Kidney capillary endothelial cell (primary cell): Measurements from ENCODE around the gene TEAD1.

Source experiments
- DNase-seq: peaks from one replicate; pipeline ENCODE4 v3.0.0-alpha.2; 2018; ENCODE audit warnings: low spot score

Gene TEAD1

GRCh38 chr11:12900496-12900895, 226.3 kb downstream of the TEAD1 start:
- DNase-seq, result peak; percentile 90

DNA sequence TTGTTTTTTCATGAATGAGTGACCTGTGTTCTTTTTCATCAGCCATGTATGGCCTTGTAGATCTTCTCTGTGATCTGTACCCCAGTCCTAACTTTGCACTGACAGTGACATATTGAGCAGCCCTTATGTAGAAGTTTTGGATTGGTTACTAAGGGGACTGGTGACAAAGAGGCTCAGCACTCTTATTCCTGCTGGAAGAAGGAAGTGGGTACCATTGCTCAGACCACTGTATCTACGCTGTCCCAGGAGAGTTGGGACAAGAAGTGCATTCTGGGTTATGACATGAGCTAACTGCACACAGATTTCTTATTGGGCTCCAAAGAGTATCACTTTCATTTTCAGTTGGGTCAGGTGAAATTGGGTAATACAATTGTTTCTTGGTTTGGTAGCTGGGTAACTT, 227.1 kb downstream of the TEAD1 start:
- DNase-seq, result no peak

GRCh38 chr11:12901874-12902481, 227.8 kb downstream of the TEAD1 start:
- DNase-seq, result peak; percentile 34

- no peak for DNase-seq
Measured at GRCh38 chr11:12902791-12903486, 228.7 kb downstream of the TEAD1 start.

DNA sequence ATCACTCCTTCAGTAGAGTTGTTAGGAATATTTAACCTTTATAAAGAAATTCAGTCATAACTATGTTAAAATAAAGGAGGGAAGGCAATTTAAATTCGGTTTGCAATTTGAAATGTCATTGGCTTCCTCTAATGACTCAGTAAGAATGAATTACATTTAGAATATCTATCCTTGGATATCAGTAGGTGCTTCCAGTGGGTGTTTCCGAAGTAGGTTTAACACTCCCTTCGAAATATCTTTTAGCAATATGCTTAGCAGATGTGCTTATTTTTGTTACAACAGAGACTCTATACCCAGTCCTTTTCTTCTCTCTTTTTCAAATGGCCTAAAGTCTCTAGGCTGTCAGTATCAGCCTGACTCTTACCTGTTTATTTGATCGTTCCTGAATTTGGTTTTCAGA, 231.2 kb downstream of the TEAD1 start:
- DNase-seq, result no peak

GRCh38 chr11:12906501-12906900, 232.3 kb downstream of the TEAD1 start:
- DNase-seq, result no peak

DNA sequence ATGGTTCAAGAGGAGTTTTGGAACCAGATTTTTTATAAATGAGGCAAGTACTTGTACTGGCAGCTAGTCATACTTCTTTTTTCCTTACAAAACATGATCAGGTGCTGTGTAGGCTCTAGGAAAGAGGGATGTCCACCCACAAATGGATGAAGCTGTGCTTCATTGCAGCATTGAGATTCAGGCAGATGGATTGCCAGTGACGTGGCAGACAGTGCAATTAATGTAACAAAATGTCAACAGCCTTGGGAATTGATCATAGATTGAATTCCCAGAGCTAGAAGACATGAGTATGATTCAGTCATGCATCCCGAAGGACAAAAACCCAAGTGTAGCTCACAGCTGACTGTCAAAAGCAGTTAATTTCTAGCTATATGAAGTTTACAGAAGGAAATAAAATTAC, 235.7 kb downstream of the TEAD1 start:
- DNase-seq, result no peak

DNA sequence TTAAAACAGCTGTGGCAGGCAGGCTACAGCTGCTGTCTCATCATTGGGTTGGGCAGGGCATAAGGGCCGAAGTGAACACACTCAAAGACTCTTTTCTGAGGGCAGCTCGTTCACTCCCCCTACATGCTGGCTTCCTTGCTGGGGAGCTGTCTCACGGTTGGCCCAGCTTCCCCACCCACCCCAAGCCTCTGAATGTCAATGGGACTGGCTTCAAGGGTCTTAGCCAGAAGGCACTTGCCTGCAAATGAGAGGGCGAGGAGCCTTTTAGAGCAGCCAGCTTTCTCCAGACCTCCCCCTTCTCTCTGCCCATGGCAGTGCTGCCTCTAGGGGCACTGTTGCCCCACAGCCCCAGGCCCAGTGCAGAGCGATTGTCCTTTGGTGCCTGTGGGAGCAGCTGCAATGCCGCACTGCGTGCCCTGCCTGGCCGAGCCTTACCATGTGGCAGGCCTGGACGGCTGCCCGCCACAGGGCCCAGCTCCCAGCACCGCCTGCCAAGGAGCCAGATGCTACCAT, 240.2 kb downstream of the TEAD1 start:
- no peak for DNase-seq

DNA sequence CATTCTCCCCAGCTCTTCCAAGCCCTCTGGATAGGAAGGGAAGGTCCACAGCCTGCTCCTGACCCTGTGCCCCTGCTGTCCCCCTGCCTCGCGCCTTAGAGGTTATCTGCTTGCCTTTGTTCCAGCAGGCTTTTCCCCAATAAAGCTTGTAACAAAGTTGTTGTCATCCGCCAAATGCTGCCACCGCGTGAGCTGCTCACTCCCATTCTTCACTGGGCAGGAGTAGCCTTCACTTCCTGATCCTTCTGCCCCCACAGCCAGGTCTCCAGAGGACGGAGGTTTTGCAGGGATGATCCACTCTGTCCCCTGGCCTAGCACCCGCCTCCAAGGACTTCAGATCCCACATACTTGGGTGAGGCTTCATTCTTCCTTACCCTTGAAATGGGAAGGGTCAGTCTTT, 240.9 kb downstream of the TEAD1 start:
- no peak for DNase-seq

DNA sequence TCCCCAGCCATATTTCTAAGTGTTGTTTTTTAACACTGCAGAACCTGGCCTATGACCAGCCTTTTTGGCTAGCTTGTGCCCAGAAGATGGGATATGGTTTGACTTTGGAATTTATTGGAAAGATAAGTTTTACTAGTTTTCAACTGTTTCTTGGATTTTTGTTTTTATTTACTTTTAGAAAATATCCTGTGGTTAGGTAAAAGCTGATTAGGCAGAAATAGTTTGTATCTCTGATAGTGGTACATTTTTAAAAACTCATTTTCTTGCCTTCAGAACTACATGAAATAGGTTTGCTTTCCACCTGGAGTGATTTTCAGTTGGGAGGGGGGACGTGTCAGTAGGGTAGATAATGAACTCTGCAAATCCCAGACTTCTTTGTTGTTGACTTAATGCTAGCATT, 243.6 kb downstream of the TEAD1 start:
- no peak for DNase-seq

DNA sequence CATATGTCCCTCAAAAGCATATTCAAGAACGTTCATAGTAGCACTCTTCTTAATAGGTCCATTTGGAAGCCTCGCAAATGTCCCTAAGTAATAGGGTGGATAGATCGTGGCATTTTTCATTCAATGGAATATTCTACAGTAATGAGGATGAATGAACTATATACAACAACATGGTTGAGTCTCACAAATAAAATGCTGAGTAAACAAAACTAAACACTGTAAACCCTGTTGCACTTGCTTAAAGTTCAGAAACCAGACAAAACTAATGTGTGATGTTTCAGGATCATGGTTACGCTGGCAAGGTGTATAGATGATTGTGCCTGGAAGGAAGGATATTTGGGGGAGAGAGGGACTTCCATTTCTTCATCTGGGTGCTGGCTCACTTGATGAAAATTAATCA, 244.4 kb downstream of the TEAD1 start:
- DNase-seq, result no peak

GRCh38 chr11:12922418-12922817, 248.2 kb downstream of the TEAD1 start:
- no peak for DNase-seq

- no peak for DNase-seq
Measured at GRCh38 chr11:12922980-12923507, 248.8 kb downstream of the TEAD1 start.

- DNase-seq, result no peak
Measured at GRCh38 chr11:12924650-12925049, 250.4 kb downstream of the TEAD1 start.

- no peak for DNase-seq
Measured at GRCh38 chr11:12925520-12925919, 251.3 kb downstream of the TEAD1 start.

DNA sequence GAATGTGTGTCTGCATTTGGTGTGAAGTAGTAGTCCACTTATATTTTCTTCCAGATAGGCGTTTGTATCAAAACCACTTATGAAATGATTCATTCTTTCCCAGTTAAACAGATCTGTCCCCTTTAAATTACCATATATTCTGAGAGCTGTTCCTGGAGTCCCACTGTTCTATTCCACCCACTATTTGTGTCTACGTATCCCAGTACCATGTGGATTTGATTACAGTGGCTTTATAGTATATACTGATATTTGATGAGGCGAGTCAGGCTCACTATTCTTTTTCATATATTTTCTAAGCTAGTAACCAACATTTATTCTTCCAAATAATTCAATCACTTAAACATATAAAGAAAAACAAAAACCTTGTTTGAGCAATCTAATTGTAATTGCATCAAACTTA, 253.0 kb downstream of the TEAD1 start:
- DNase-seq, result no peak

- DNase-seq, result no peak
Measured at GRCh38 chr11:12927886-12928285, 253.7 kb downstream of the TEAD1 start.

DNA sequence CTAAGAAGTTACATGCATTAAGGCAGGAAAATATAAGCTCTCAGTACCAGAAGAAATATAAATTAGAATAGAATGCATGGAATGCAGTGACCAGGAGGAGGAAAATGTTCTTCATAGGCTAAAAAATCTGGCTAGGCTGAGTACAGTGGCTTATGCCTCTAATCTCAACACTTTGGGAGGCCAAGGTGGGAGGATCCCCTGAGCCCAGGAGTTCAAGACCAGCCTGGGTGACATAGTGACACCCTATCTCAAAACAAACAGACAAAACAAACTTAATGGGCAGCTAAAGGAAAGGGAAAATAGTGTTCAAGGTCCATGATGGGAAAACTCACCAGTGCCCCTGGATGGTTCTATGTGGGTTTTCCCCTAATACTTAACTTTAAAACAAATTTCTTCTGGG, 256.6 kb downstream of the TEAD1 start:
- no peak for DNase-seq

DNA sequence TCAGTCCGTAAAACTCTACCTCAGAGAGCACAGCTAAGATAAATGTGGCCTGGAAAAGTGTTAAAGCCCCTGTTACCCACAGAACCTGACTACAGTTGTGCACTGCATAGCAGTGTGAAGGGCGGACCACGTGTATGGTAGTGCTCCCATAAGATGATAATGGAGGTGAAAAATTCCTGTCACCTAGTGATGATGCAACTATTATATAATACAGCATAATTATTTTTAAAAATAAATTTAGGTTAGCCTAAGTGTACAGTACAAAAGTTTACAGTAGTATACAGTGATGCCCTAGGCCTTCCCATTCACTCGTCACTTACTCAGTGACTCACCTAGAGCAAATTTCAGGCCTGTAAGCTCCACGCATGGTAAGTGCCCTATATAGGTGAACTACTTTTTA, 258.3 kb downstream of the TEAD1 start:
- DNase-seq, result no peak

- DNase-seq, result no peak
Measured at GRCh38 chr11:12936200-12936599, 262.0 kb downstream of the TEAD1 start.

- DNase-seq, result no peak
Measured at GRCh38 chr11:12938590-12939247, 264.5 kb downstream of the TEAD1 start.

DNA sequence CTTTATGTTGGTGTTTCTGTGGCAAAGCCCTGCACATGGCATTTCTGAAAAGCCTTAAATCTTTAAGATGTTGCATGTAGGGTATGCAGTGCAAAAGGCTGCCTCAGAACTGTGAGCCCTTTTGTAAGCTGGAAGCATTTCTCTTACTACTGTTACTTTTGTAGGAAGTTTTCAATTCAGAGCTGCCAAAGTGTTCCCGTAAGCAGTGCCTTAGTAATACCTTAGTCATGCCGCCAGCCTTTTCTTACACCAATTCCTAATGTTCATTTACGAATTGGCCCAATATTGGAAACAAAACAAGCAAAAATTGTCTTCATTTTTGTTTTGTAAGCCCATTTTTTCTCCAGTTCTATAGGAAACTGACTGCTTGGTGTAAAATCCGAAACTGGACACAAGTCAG, 267.4 kb downstream of the TEAD1 start:
- no peak for DNase-seq

- no peak for DNase-seq
Measured at GRCh38 chr11:12942157-12942556, 267.9 kb downstream of the TEAD1 start.
